GM12865 (cell line): ENCODE data around the gene GXYLT1.

ENCODE experiments used
- DNase-seq: peaks from one replicate; pipeline ENCODE4 v3.0.0; 2010; ENCODE audit warnings: low read depth
- H3K4me3 ChIP-seq: 2 replicates; pipeline ENCODE4 v1.5.1; 2011; ENCODE audit warnings: mild to moderate bottlenecking, low read depth, low read length, control low read depth
- CTCF ChIP-seq: IDR thresholded peaks from 2 replicates; pipeline ENCODE4 v1.5.1; 2011; ENCODE audit warnings: low read length, control low read depth, low read depth, inconsistent platforms; ENCODE audit not compliant: insufficient read depth; ENCODE audit errors: missing control alignments

Gene GXYLT1

GRCh38 chr12:42182394-42182793 lies 37.7 kb upstream of the GXYLT1 start:
- DNase-seq: no peak
- TF ChIP-seq CTCF: no peak
- H3K4me3 ChIP-seq: no peak overlapping the region

GRCh38 chr12:42180990-42181596 lies 36.4 kb upstream of the GXYLT1 start:
- no peak for DNase-seq
- no peak for TF ChIP-seq CTCF
- no peak overlapping the region for H3K4me3 ChIP-seq

- no peak for TF ChIP-seq CTCF
These were observed 33.4 kb upstream of the GXYLT1 start for GRCh38 chr12:42178101-42178500.

GRCh38 chr12:42174978-42175377 lies 30.3 kb upstream of the GXYLT1 start:
- no peak overlapping the region for H3K4me3 ChIP-seq
- no peak for DNase-seq
- TF ChIP-seq CTCF: no peak

More at GRCh38 chr12:42178101-42178500, 33.4 kb upstream of the GXYLT1 start:
- no peak for DNase-seq
- H3K4me3 ChIP-seq: no peak overlapping the region

- no peak for TF ChIP-seq CTCF
- no peak overlapping the region for H3K4me3 ChIP-seq
- DNase-seq: no peak
These were observed 29.4 kb upstream of the GXYLT1 start for GRCh38 chr12:42173961-42174521.

- no peak for DNase-seq
- no peak overlapping the region for H3K4me3 ChIP-seq
- no peak for TF ChIP-seq CTCF
These were observed 28.0 kb upstream of the GXYLT1 start for GRCh38 chr12:42172441-42173210.

- H3K4me3 ChIP-seq: no peak overlapping the region
- no peak for TF ChIP-seq CTCF
- DNase-seq: no peak
These were observed 23.0 kb upstream of the GXYLT1 start for GRCh38 chr12:42167711-42168110.
